GM21381 (cell line): ENCODE results near the gene CFAP157.

ENCODE experiments used
- ATAC-seq: cut with Tn5 transposase; IDR thresholded peaks from one replicate; pipeline ENCODE4 v1.9.1; 2021; ENCODE audit warnings: mild to moderate bottlenecking, moderate library complexity; ENCODE audit not compliant: unreplicated experiment

Gene CFAP157

GRCh38 chr9:127714951-127715469, 8.2 kb downstream of the CFAP157 start:
- ATAC-seq: peak; percentile 7

DNA sequence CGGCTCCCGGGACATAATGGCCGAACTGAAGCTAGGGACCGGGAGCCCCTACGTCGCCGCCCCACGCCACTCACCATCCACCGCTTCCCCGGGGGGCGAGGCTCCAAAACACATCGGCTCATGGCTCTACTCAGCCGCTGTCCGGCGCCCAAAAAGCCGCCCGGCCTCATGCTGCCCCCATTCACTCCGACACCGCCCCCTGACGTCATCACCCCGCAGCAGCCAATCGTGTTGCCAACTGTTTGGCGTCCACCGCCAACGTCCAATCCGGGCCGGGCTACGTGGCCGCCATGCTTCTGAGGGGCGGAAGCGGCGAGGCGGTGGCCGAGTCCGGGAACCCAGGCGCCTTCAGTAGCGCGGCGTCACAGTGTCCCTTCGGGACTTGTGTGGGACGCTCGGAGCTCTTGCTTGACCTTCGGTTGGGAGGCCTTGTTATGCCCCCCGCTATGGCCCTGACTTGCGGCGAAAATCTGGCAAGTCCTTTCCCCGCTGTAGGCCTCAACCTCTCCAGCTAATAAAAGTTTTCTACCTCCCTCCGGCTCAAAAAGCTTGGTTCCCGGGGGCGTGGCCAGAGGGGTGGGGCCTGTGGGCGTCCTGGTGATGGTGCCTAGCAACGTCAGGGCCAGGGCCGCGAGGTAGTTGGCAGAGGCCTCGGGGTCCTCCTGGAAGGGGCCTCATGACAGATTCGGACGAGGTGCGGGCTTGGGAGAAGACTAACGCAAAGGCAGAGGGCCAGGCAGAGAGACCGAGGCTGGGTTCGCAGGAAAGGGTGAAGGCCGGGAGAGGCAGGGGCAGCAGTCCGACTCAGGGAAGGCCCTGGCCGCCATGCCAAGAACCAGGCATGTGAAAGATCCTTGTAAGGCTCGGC, 8.9 kb downstream of the CFAP157 start, which contains the start of the genes PTRH1 and TTC16:
PTRH1 (minus strand) TSS at position 194 of the 868 bp plus-strand sequence; CDS start at position 170, 24 bp downstream.
TTC16 (plus strand) TSS at position 610 of the 868 bp plus-strand sequence; CDS start at position 677, 67 bp downstream.
- peak; percentile 94 for ATAC-seq

- no peak for ATAC-seq
Observed at GRCh38 chr9:127716412-127716811, 9.6 kb downstream of the CFAP157 start.

- ATAC-seq: no peak
Observed at GRCh38 chr9:127717766-127718165, 11.0 kb downstream of the CFAP157 start.

DNA sequence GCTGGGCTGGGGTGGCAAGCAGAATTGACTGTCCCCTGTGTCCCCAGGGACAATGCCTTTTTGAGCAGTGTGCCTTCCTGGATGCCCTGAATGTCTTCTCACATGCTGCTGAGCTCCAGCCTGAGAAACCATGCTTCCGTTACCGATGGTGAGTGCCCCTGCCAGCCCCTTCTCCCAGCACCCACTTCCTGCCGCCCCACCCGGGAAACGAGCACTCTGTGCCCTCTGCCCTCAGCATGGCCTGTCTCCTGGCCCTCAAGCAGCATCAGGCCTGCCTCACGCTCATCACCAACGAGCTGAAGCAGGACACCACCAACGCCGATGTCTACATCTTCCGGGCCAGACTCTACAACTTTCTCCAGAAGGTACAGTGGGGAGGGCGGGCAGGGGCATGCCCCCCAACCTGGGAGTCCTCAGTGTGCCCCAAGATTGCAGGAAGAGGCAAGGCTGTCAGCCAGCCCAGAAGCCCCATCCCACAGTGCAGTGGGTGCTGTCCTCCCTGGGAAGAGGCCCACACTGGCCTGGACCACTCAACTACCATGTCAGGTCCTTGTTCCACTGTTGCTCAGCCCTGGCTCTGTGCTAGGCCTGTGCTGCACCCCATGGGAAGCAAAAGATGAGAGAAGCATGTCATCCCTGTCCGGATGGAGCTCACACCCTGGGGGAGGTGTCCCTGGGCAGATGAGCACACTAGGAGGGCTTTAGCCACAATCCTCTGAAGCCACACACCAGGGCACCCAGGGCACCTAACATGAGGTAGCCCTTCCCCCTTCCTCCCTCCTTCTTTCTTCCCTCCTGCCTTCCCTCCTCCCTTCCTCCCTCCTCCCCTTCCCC, 13.5 kb downstream of the CFAP157 start:
- ATAC-seq: no peak

DNA sequence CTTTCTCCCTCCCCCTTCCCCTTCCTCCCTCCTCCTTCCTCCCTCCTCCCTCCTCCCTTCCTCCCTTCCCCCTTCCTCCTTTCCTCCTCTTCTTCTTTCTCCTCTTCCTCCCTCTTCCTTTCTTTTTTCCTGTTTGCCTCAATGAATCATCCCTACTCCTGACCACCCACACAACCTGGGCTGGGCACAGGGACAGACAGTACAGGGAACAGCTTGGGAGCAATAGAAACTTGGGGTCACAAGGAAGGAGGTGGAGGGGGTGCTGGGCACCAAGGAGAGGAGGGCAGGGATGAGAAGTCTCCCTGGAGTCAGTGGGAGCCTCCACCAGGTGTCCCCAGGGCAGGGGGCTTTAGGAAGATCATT, 14.1 kb downstream of the CFAP157 start:
- no peak for ATAC-seq

DNA sequence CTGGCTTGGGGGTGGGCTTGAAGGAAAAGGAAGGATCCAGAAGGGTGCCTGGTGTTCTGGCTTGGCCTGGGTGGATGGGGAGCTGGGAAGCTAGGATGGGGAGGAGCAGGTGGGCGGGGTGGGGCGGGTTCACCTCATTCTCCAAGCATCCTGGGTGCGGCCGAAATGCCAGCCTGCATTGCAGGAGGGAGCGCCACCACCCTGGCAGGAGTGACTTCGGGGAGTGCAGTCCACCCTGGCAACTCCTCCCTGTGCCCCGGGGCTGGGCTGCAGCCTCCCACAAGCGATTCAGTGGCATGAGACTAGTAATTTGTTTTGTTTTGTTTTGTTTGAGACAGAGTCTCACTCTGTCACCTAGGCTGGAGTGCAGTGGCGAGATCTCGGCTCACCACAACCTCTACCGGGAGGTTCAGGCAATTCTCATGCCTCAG, 14.6 kb downstream of the CFAP157 start:
- ATAC-seq: no peak

DNA sequence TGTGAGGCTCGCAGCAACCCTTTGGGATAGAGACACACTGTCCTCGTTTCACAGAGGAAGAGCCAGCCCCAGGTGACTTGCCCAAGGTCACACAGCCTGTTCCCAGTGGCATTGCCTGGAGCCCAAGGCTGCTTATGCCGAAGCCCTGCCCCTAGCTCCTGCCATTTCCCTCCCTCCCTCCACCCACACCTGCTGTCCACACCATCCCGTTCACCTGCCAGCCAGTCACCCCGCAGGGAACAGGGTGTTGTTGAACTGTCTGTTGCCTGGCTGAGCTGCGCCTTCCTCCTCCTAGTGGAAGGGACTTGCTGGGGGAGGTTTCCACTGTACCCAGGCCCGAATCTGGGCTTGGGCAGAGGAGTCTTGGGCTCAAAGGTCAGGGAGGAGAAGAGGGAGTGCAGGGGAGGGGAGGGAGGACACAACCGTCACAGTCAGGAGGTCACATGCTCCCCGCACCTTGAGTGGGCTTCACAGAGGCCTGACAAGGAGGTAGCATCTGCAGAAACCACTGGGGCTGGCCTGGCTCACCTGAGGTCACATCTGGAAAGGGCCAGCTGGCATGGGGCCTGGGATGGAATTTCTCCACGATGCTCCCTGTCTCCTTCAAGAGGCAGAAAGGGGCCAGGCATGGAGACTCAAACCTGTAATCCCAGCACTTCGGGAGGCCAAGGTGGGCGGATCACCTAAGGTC, 15.4 kb downstream of the CFAP157 start:
- ATAC-seq: no peak

DNA sequence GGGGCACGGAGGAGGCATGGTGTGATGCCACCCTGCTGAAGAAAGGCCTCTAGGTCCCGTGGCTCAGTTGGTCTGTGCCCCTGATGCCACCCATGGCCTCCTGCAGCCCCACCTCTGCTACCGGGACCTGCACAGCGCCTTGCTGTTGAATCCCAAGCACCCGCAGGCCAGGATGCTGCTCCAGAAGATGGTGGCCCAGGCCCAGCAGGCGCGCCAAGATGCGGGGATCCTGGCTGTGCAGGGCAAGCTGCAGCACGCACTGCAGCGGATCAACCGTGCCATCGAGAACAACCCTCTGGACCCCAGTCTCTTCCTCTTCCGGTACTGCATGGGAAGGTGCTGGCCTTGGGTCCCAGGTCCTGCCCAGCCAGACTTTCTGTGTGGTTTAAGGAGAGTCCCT, 16.2 kb downstream of the CFAP157 start:
- no peak for ATAC-seq

DNA sequence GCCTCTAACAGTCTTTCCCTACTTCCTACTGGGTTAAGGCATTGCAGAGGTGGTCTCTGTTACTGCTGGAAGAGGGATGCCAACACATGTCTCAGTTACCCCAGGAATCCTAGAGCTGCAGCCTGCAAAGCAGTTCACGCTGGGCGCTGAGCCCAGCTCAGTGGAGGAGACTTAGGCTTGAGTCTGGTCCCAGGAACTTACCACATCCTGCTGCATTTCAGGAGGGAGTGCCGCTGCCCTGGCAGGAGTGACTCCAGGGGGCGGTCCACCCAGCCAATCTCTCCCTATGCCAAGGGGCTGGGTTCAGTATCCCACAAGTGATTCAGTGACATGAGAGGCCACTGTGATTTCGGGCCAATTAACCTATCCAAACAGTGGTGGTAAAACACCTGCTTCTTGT, 16.7 kb downstream of the CFAP157 start:
- no peak for ATAC-seq

DNA sequence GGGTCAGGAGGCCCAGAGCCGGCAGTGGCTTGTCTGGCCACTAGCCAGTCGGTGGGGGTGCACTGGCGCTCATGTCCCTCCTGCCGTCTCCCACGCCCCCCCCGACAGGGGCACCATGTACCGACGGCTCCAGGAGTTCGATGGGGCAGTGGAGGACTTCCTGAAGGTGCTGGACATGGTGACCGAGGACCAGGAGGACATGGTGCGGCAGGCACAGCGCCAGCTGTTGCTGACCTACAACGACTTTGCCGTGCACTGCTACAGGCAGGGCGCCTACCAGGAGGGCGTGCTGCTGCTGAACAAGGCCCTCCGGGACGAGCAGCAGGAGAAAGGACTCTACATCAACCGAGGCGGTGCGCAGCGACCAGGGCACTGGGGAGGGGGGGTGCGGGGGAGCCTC, 17.2 kb downstream of the CFAP157 start:
- no peak for ATAC-seq

DNA sequence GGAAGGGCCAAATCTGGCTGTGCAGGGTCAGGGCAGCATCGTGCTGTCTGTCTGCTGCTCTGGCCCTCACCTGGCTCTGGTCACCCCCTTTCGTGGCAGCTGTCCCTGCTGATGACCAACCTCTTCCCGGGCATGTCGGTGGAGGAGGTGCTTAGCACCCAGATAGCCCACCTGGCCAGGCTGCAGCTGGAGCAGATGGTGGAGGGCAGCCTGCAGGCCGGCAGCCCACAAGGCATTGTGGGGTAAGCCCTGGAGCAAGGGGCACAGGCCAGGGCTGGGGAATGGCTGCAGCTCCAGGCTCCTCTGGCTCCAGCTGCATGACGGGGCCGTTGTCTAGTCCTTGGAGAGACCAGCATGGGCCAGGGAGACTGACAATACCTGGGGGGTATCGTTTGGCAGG, 20.1 kb downstream of the CFAP157 start:
- ATAC-seq: no peak

GRCh38 chr9:127728808-127729207, 22.0 kb downstream of the CFAP157 start:
- no peak for ATAC-seq

GRCh38 chr9:127729522-127730256, 22.9 kb downstream of the CFAP157 start:
- ATAC-seq: no peak

DNA sequence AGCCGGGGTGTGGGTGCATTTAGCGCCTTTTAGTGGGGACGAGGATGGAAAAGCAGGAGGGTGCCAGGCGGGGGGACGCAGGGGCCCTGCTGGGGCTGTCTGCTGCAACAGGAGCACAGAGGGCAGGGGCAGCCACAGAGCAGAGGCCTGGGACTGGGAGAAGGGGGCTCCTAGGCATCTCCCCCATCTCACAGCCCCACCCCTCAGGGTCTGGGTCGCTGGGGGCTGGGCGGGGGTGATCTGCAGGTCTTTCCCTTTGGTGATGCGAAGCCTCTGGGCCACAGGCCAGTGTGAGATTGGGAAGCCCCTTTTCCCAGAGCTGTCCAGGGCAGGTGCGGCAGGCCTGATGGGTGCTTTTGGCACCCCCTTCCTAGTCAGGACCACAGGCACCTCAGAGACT, 23.5 kb downstream of the CFAP157 start:
- no peak for ATAC-seq

DNA sequence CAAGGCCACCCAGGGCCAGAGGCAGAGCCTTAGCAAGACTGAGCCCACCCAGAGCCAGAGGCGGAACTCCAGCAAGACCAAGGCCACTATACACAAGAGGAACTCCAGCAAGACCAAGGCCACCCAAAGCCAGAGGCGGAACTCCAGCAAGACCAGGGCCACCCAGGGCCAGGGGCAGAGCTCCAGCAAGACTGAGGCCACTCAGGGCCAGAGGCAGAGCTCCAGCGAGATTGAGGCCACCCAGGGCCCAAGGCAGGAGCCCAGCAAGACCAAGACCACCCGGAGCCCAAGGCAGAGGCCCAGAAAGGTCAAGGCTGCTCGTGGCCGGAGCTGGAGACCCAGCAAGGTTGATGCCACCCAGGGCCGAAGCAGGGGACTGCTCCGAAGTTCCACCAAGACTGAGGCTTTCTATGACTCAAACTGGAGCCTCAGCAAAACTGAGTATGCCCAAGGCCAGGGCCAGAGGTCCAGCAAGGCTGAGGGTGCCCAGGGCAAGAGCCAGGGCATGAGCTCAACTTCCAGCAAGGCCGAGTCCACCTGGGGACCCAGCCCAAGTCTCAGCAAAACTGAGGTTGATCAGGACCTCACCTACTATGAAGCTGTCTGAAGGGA, 24.1 kb downstream of the CFAP157 start:
- no peak for ATAC-seq

- ATAC-seq: no peak
Observed at GRCh38 chr9:127731938-127732337, 25.1 kb downstream of the CFAP157 start.

DNA sequence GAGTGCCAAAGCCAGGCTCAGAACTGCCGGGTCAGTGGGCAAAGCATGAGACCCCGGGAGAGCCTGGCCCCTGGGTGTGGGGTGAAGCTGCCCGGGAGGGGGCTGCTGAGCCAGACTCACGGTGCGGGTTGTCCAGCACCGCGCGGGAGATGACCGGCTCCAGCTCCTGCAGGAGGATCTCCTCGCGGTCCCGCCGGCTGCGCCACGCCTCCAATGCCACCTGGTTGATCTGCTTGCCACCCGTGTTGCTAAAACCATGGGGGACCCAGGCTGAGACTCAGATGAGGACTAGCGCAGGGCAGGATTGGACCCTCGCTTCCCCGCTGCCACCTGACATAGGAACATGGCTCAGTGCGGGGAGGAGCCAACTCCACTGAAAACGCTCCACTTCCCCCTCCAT, 25.7 kb downstream of the CFAP157 start:
- ATAC-seq: no peak

DNA sequence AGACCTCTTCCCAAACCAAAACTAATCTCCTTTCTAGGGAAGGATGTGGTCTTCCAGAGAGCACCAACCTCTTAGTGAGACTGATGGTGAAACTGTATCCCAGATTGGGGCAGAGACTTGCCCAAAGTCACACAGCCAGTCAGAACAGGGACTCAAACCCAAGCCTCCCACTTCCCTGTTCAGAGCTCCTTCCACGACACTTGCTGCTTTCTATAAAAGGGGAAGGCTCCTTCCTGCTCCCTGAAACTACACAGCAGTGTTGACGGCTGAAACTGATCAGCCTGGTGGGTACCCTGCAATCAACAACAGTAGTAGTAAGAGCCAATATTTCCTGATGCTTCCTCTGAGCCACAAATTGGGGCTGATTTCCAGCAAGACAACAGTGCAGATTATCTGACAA, 26.8 kb downstream of the CFAP157 start:
- ATAC-seq: no peak

DNA sequence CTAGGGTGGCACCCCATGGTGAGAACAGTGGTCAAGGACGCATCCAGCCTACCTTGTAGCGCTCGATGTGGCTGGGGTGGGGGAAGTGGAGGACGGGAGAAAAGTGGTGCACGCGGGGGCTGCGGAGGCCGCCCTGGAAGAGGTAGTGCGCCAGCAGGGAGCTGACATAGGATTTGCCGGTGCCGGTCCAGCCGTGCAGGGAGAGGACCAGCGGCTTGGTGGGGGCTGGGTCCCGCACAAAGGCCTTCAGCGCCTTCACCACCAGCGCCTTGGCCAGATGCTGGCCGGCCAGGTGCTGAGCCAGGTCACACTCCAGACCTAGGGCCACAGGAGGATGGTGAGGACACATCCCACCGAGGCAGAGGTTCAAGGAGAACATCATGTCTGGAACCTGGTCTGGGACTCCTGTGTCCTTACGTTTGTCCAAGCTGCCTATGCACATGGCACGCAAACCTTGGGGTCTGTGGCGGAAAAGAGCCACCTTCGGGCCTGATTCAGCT, 27.5 kb downstream of the CFAP157 start:
- peak; percentile 3 for ATAC-seq
